Amniotic epithelial cell (primary cell): ENCODE results near the gene ASIC1.
A peak's percentile ranks its signal among the peaks of the same experiment; 100 is the strongest.

Experiments
- DNase-seq: peaks from one replicate; pipeline ENCODE4 v3.0.0-alpha.2; 2010; ENCODE audit warnings: low read depth

ASIC1 gene

GRCh38 chr12:50084775-50085614 is 27.6 kb downstream of the ASIC1 start, which contains the start of gene SMARCD1:
Gene SMARCD1, plus strand, starts transcription at chr12:50085342. Its CDS starts 28 bp downstream, at chr12:50085370.
- DNase-seq = peak; percentile 88

- no peak for DNase-seq
Measured at GRCh38 chr12:50085615-50086072, 28.2 kb downstream of the ASIC1 start.

GRCh38 chr12:50086148-50086547 is 28.8 kb downstream of the ASIC1 start:
- DNase-seq = no peak

- no peak for DNase-seq
Measured at GRCh38 chr12:50087151-50087550, 29.8 kb downstream of the ASIC1 start.

GRCh38 chr12:50087995-50088394 is 30.6 kb downstream of the ASIC1 start:
- DNase-seq = no peak

- no peak for DNase-seq
Measured at GRCh38 chr12:50088577-50089335, 31.4 kb downstream of the ASIC1 start.

GRCh38 chr12:50089730-50090129 is 32.3 kb downstream of the ASIC1 start:
- DNase-seq = no peak

GRCh38 chr12:50090391-50090790 is 33.0 kb downstream of the ASIC1 start:
- no peak for DNase-seq

GRCh38 chr12:50097952-50098351 is 40.6 kb downstream of the ASIC1 start:
- DNase-seq = no peak

GRCh38 chr12:50099302-50100008 is 42.1 kb downstream of the ASIC1 start:
- no peak for DNase-seq

GRCh38 chr12:50100561-50100960 is 43.2 kb downstream of the ASIC1 start:
- DNase-seq = no peak

- peak; percentile 65 for DNase-seq
Measured at GRCh38 chr12:50101663-50102062, 44.3 kb downstream of the ASIC1 start.

GRCh38 chr12:50102131-50102531 is 44.7 kb downstream of the ASIC1 start:
- DNase-seq = no peak

- DNase-seq = no peak
Measured at GRCh38 chr12:50102646-50103309, 45.4 kb downstream of the ASIC1 start.

GRCh38 chr12:50103351-50103750 is 46.0 kb downstream of the ASIC1 start:
- no peak for DNase-seq

GRCh38 chr12:50103767-50104321 is 46.4 kb downstream of the ASIC1 start, which contains the start of gene GPD1:
Gene GPD1, plus strand, starts transcription at chr12:50104008. Its CDS starts 43 bp downstream, at chr12:50104051.
- DNase-seq = peak; percentile 50

- no peak for DNase-seq
Measured at GRCh38 chr12:50104417-50105366, 47.3 kb downstream of the ASIC1 start.

- DNase-seq = no peak
Measured at GRCh38 chr12:50105913-50106450, 48.6 kb downstream of the ASIC1 start.

- DNase-seq = no peak
Measured at GRCh38 chr12:50106907-50107306, 49.5 kb downstream of the ASIC1 start.
